HUES64 (cell line): ENCODE measurements around the gene IL1R2.

Source experiments
- H3K27ac ChIP-seq: 2 replicates; pipeline ENCODE4 v1.7.0; 2013; ENCODE audit warnings: low read depth, low read length, inconsistent platforms
- H3K27me3 ChIP-seq: 2 replicates; pipeline ENCODE4 v1.6.1; 2013; ENCODE audit warnings: mild to moderate bottlenecking, low read length; ENCODE audit not compliant: insufficient read depth
- H3K36me3 ChIP-seq: 2 replicates; pipeline ENCODE4 v1.6.1; 2013; ENCODE audit warnings: mild to moderate bottlenecking, low read length; ENCODE audit not compliant: insufficient read depth
- H3K4me1 ChIP-seq: 2 replicates; pipeline ENCODE4 v1.6.1; 2013; ENCODE audit warnings: mild to moderate bottlenecking, low read length, moderate library complexity; ENCODE audit not compliant: insufficient read depth
- H3K4me3 ChIP-seq: 2 replicates; pipeline ENCODE4 v1.5.1; 2013; ENCODE audit warnings: mild to moderate bottlenecking, low read length, moderate library complexity
- H3K9ac ChIP-seq: 2 replicates; pipeline ENCODE4 v1.6.1; 2013; ENCODE audit warnings: mild to moderate bottlenecking, low read depth, low read length
- H3K9me3 ChIP-seq: 2 replicates; pipeline ENCODE4 v1.6.1; 2013; ENCODE audit warnings: low read depth, low read length; ENCODE audit not compliant: insufficient read depth
- WGBS: fragments of 150-250, 120-280 bp; methylation state at CpG from one replicate; pipeline ENCODE4 v1.1.7; 2013; ENCODE audit warnings: missing lambda C conversion rate; 5-methylcytosine and 5-hydroxymethylcytosine counted together

The IL1R2 gene

GRCh38 chr2:101960819-101961337 is 30.9 kb upstream of the IL1R2 start:
- H3K36me3 ChIP-seq: no peaks in the 10 kb centered on the region
- H3K4me3 ChIP-seq: no peak overlapping the region
- no peaks in the 10 kb centered on the region for H3K4me1 ChIP-seq
- peaks cover 12% of the 10 kb centered on the region for H3K9me3 ChIP-seq
- 85% methylated on average over 7 of the region's 7 CpGs for WGBS
- no peak overlapping the region for H3K9ac ChIP-seq
- no peak overlapping the region for H3K27ac ChIP-seq
- no peaks in the 10 kb centered on the region for H3K27me3 ChIP-seq

- Histone ChIP-seq H3K4me3 (no peak overlapping the region), H3K4me1 (no peaks in the 10 kb centered on the region), H3K27me3 (no peaks in the 10 kb centered on the region), H3K9me3 (peaks cover 12% of the 10 kb centered on the region), H3K36me3 (no peaks in the 10 kb centered on the region), H3K9ac (no peak overlapping the region), H3K27ac (no peak overlapping the region)
- 89% methylated on average over 11 of the region's 12 CpGs for WGBS
Measured at GRCh38 chr2:101961338-101962191, 30.2 kb upstream of the IL1R2 start.

- Histone ChIP-seq H3K9me3 (peaks cover 8% of the 10 kb centered on the region), H3K9ac (no peak overlapping the region), H3K27me3 (no peaks in the 10 kb centered on the region), H3K4me3 (no peak overlapping the region), H3K4me1 (no peaks in the 10 kb centered on the region), H3K36me3 (no peaks in the 10 kb centered on the region), H3K27ac (no peak overlapping the region)
- WGBS: 90% methylated on average over 11 of the region's 11 CpGs
Measured at GRCh38 chr2:101962309-101962708, 29.5 kb upstream of the IL1R2 start.

DNA sequence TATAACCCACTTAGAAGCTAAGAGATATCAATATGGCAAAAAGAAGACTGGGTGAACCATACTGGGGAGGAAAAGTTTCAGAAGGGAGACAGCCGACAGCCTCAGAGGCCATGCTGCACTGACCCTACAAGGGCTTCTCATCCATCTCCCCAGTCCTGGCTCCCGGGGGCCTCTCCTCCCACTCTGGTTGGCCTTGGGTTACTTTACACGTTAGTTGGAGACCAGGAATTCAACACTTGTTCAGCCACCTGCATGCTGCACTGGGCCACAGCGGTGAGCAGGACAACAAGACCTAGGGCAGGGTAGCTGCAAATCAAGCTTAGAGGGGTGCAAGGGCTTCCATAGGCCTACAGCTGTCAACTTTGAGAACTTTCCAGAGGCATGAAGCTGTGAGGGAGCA is 28.6 kb upstream of the IL1R2 start:
- Histone ChIP-seq H3K4me1 (no peaks in the 10 kb centered on the region), H3K9ac (no peak overlapping the region), H3K9me3 (no peaks in the 10 kb centered on the region), H3K4me3 (no peak overlapping the region), H3K36me3 (no peaks in the 10 kb centered on the region), H3K27me3 (no peaks in the 10 kb centered on the region), H3K27ac (no peak overlapping the region)
- WGBS: 89% methylated on average over 4 of the region's 4 CpGs

- WGBS: 94% methylated on average over 7 of the region's 7 CpGs
- Histone ChIP-seq H3K9me3 (peaks cover 19% of the 10 kb centered on the region), H3K9ac (no peak overlapping the region), H3K36me3 (no peaks in the 10 kb centered on the region), H3K4me3 (no peak overlapping the region), H3K27ac (no peak overlapping the region), H3K4me1 (peaks cover 6% of the 10 kb centered on the region; the same call in 1 of the 2 replicates), H3K27me3 (no peaks in the 10 kb centered on the region)
Measured at GRCh38 chr2:101967826-101968513, 23.8 kb upstream of the IL1R2 start.

DNA sequence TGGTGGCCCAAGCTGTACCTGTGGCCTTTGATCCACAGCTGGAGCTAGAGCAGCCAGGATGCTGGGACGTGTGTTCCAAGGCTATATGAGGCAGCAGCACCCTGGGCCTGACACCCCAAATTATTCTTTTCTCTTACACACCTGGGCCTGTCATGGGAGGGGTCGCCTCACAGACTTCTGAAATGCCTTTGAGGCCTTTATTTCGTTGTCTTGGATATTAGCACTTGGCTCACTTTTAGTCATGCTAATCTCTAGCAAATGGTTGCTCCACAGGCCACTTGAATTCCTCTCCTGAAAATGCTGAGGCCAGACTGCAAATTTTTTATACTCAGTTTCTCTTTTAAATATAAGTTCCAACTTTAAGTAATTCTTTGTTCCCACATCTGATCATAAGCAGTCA is 22.0 kb upstream of the IL1R2 start:
- Histone ChIP-seq H3K9ac (no peak overlapping the region), H3K36me3 (no peaks in the 10 kb centered on the region), H3K27me3 (no peaks in the 10 kb centered on the region), H3K27ac (peak overlapping the region; percentile 68), H3K9me3 (peaks cover 19% of the 10 kb centered on the region), H3K4me3 (no peak overlapping the region), H3K4me1 (peaks cover 10% of the 10 kb centered on the region)
- WGBS: 46% methylated on average over 3 of the region's 3 CpGs

- Histone ChIP-seq H3K27me3 (no peaks in the 10 kb centered on the region), H3K27ac (no peak overlapping the region), H3K4me1 (peaks cover 15% of the 10 kb centered on the region), H3K4me3 (no peak overlapping the region), H3K36me3 (no peaks in the 10 kb centered on the region), H3K9ac (no peak overlapping the region), H3K9me3 (peaks cover 19% of the 10 kb centered on the region)
- 100% methylated on average over 1 of the region's 1 CpG for WGBS
Measured at GRCh38 chr2:101970901-101971300, 20.9 kb upstream of the IL1R2 start.

GRCh38 chr2:101971836-101972235 is 19.9 kb upstream of the IL1R2 start:
- Histone ChIP-seq H3K9me3 (peaks cover 19% of the 10 kb centered on the region), H3K36me3 (no peaks in the 10 kb centered on the region), H3K27ac (no peak overlapping the region), H3K9ac (no peak overlapping the region), H3K4me3 (no peak overlapping the region), H3K27me3 (no peaks in the 10 kb centered on the region), H3K4me1 (peaks cover 15% of the 10 kb centered on the region)

GRCh38 chr2:101972621-101973434 is 18.9 kb upstream of the IL1R2 start:
- no peak overlapping the region for H3K4me3 ChIP-seq
- no peaks in the 10 kb centered on the region for H3K27me3 ChIP-seq
- H3K9me3 ChIP-seq: peaks cover 19% of the 10 kb centered on the region
- H3K4me1 ChIP-seq: peaks cover 15% of the 10 kb centered on the region
- no peaks in the 10 kb centered on the region for H3K36me3 ChIP-seq
- no peak overlapping the region for H3K27ac ChIP-seq
- 94% methylated on average over 7 of the region's 7 CpGs for WGBS
- no peak overlapping the region for H3K9ac ChIP-seq

DNA sequence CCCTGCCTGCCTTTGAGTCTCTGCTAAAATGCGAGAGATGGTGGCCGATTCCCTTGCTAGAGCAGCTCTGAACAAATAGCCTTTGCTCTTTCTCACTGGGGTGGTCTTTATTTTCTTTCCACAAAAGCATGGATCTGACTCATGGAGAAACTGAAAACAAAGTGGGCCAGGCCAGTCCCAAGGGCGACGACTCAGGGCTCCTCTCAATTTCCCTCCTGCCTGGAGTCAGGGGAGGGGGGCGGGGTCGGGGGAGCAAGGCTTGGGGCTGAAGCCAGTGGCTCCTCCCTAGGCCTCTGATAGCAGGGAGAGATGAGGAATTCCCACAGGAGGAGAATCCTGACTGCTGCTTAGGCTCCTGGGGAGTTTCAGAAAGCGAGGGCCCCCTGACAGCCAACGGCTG is 17.1 kb upstream of the IL1R2 start:
- Histone ChIP-seq H3K27me3 (no peaks in the 10 kb centered on the region), H3K9me3 (peaks cover 16% of the 10 kb centered on the region), H3K4me3 (no peak overlapping the region), H3K4me1 (peaks cover 9% of the 10 kb centered on the region), H3K36me3 (no peaks in the 10 kb centered on the region), H3K27ac (peak overlapping the region; percentile 26; the same call in 1 of the 2 replicates), H3K9ac (no peak overlapping the region)
- 67% methylated on average over 8 of the region's 8 CpGs for WGBS
